Activated CD8-positive, alpha-beta T cell treated with anti-CD3 and anti-CD28 coated beads for 36 hours (primary cell): ENCODE results near the gene DCTN4. TPM values are rescaled to one million over a fixed set of nuclear protein-coding genes. Genes with fewer than 3 reads are reported as not detected.

ENCODE experiments used
- ATAC-seq: fragments of 200-7000 bp; cut with Tn5 transposase; one replicate; pipeline ENCODE4 v1.10.0; 2021; ENCODE audit warnings: mild to moderate bottlenecking, moderate library complexity
- CTCF ChIA-PET: fragments of 350-600 bp; sonication (Branson Sonifier 250); formaldehyde crosslinking; loops from one replicate; lab custom pipeline; 2021; ENCODE audit warnings: antibody characterized with exemption; lab: Charles Lee
- POLR2A ChIA-PET: fragments of 350-600 bp; sonication (Branson Sonifier 250); formaldehyde crosslinking; loops from one replicate; lab custom pipeline; 2021; ENCODE audit warnings: antibody characterized with exemption; lab: Charles Lee
- DNase-seq: peaks from one replicate; pipeline ENCODE4 v3.0.0-alpha.2; 2020
- H3K27ac Mint-ChIP-seq: one replicate; pipeline ENCODE4 v1.8.0; 2021; ENCODE audit warnings: mild to moderate bottlenecking, mixed read lengths
- H3K27me3 Mint-ChIP-seq: one replicate; pipeline ENCODE4 v1.8.0; 2021; ENCODE audit warnings: mixed read lengths
- H3K36me3 Mint-ChIP-seq: one replicate; pipeline ENCODE4 v1.8.0; 2021; ENCODE audit warnings: low read depth, mixed read lengths
- H3K4me1 Mint-ChIP-seq: one replicate; pipeline ENCODE4 v1.8.0; 2021; ENCODE audit warnings: low read depth, mixed read lengths
- H3K4me3 Mint-ChIP-seq: one replicate; pipeline ENCODE4 v1.8.0; 2021; ENCODE audit warnings: mild to moderate bottlenecking, moderate library complexity, mixed read lengths
- H3K9me3 Mint-ChIP-seq: one replicate; pipeline ENCODE4 v1.8.0; 2021; ENCODE audit warnings: mixed read lengths
- intact Hi-C: fragments of 100-400 bp; cut with micrococcal nuclease; formaldehyde crosslinking; loops from one replicate; pipeline ENCODE4 v1.10.0; 2022
- total RNA-seq, 2 experiments: library from RNA; stranded (reverse); gene quantifications; one replicate each; pipeline ENCODE4 v1.2.3, GENCODE V29; 2021
- TF ChIP-seq, protein P1 (sequence below): fragments of 200-600 bp; IDR thresholded peaks from one replicate; pipeline ENCODE4 v1.8.0; 2022; ENCODE audit warnings: antibody characterized with exemption, mild to moderate bottlenecking

The DCTN4 gene
- total RNA-seq = 10 to 100 TPM; 30.1 to 35.5 TPM

DNA sequence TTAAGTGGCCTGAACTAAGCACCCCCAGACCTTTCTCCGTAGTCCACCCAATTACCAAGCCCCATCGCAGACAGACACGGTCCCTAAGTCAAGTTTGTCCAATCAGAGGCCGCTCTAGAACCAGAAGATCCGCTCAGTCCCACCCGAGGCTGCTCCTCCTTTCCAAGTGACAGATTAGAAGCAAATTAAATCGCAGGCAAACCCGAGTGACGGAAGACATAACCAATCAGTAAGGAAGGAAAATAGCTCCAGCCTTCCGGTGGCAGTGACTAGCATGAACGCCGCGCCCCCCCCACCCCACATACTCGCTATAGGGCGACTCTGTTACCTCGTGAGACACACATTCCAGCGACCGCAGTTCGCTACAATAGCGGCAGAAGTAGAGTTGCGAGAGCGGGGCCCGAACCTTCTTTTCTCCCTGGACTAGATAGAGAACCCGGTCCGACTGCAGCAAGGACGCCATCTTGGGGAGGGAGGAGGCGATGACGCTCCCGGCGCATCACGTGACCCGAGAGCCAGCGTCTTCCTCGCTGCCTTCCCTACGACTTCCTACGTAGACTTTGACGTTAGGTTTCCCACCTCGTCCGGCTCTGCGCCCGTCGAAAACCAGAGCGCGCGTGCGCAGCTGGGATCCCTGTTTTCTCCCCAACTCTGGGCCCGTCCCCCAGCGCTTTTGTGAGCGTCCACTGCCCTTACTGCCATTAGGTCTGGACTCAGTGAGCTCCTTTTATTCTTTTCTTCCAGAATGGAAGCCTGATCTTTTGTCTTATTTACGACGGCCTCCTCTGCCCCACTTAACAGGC, at the start of gene DCTN4:
Gene DCTN4 (minus strand): TSS at position 487 of the 803 bp plus-strand sequence. CDS start 24 bp downstream, at position 463.
- H3K4me1 Mint-ChIP-seq = peaks cover 35% of the 10 kb centered on the region
- H3K27ac Mint-ChIP-seq = no peak within 1 kb of the TSS
- H3K27me3 Mint-ChIP-seq = peaks cover 3% of the 10 kb centered on the region
- H3K4me3 Mint-ChIP-seq = no peak within 1 kb of the TSS
- ATAC-seq (peak; percentile 96), DNase-seq (peak; percentile 96)
- CTCF ChIA-PET = interaction anchor here (0.7 to 5.1 kb wide), 7 partner anchors 20 to 103 kb away, joined by 3 to 29 read pairs (median 4); partner anchors contain the start of genes IRGM, RBM22 and SMIM3
- H3K9me3 Mint-ChIP-seq = no peaks in the 10 kb centered on the region
- intact Hi-C loops = loop anchor here (10.0 kb wide), 1 partner anchor 754 kb away; the partner anchor contains the start of genes HMGXB3 and TIGD6
- peaks cover 28% of the 10 kb centered on the region for H3K36me3 Mint-ChIP-seq
- POLR2A ChIA-PET = interaction anchor here (0.6 to 2.6 kb wide), 10 partner anchors 20 to 351 kb away, joined by 3 to 9 read pairs (median 3); partner anchors contain the start of genes IRGM, RBM22 and SMIM3
- TF ChIP-seq, protein P1, sequence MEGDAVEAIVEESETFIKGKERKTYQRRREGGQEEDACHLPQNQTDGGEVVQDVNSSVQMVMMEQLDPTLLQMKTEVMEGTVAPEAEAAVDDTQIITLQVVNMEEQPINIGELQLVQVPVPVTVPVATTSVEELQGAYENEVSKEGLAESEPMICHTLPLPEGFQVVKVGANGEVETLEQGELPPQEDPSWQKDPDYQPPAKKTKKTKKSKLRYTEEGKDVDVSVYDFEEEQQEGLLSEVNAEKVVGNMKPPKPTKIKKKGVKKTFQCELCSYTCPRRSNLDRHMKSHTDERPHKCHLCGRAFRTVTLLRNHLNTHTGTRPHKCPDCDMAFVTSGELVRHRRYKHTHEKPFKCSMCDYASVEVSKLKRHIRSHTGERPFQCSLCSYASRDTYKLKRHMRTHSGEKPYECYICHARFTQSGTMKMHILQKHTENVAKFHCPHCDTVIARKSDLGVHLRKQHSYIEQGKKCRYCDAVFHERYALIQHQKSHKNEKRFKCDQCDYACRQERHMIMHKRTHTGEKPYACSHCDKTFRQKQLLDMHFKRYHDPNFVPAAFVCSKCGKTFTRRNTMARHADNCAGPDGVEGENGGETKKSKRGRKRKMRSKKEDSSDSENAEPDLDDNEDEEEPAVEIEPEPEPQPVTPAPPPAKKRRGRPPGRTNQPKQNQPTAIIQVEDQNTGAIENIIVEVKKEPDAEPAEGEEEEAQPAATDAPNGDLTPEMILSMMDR = no peak

DNA sequence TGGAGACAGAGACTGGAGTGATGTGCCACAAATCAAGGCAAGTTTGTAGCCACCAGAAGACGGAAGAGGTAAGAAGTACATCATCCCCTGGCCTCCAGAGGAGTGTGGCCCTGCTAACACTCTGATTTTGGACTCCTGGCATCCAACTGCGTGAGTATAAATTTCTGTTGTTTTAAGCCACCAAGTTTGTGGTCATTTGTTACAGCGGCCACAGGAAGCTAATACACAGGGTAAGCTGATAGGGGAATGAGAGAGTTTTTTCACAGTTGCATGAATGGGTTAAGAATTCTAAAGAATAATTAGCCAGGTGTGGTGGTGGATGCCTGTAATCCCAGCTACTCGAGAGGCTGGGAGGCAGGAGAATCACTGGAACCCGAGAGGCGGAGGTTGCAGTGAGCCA, 45.6 kb upstream of the DCTN4 start:
- intact Hi-C loops = no loop called here
- no peak for DNase-seq
- H3K9me3 Mint-ChIP-seq = no peaks in the 10 kb centered on the region
- H3K4me1 Mint-ChIP-seq = peaks cover 5% of the 10 kb centered on the region
- no peak overlapping the region for H3K27ac Mint-ChIP-seq
- TF ChIP-seq, protein P1 = no peak
- no peak overlapping the region for H3K4me3 Mint-ChIP-seq
- ChIA-PET POLR2A (interaction anchor here (0.6 to 1.0 kb wide), 2 partner anchors 21 to 29 kb away, joined by 3 read pairs; no protein-coding TSS in a partner anchor), CTCF (interaction anchor here (0.7 to 3.2 kb wide), 3 partner anchors 14 to 360 kb away, joined by 3 to 31 read pairs (median 3); partner anchors contain the start of gene IRGM)
- no peaks in the 10 kb centered on the region for H3K36me3 Mint-ChIP-seq
- no peak for ATAC-seq
- peaks cover 2% of the 10 kb centered on the region for H3K27me3 Mint-ChIP-seq

DNA sequence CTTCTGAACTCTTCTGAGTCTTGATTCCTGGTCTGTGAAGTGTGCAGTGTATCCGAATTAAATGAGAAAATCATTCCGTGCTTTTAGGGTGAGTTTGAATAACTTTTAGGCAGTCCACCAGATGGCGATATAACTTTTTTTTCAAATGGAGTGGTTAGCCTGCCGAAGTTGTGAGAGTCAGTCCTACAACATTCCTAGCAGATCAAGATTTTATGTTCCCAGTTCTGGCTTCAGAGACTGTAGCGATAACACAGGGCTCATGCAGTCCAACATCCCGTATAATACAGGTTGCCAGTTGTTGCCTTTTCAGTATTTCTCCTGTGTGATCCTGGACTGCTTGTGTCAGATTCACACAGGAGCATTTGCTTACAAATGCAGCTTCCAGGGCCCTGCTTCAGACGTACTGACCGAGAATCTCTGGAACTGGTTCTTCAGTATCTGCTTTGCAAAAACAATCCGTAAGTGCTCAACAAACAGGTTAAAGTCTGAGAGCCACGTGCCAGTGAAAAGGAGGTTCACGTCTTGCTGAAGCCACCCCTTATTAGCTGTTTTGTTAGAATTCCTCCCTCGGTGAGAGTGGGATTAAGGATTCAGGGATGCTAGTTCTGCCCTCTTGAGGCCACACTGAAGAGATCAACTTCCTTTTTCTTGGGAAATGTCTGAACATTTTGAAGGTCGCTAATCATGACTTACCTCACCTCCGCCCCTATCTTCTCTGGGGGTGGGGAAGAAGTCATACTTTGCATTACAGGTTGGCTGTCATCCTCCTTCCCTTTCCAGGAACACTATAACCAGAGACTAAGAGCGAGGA, 42.5 kb upstream of the DCTN4 start:
- no peak for DNase-seq
- POLR2A ChIA-PET = interaction anchor here (0.9 to 1.1 kb wide), 3 partner anchors 18 to 46 kb away, joined by 3 to 5 read pairs (median 3); partner anchors contain the start of gene IRGM

DNA sequence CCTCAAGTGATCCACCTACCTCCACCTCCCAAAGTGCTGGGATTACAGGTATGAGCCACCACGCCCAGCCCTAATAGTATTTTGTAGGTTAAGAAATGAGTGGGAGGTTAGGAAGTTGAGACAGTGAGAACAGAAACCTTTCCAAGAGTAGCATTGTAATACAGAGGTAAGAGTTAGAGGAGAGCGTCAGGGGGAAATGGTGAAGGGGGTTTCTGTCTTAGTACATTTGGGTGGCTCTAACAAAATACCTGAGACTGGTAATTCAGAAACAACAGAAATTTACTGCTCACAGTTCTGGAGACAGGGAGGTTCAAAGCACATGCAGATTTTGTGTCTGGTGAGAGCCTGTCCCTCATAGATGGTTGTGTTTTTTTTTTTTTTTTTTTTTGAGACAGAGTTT, 38.6 kb upstream of the DCTN4 start:
- TF ChIP-seq, protein P1 = no peak
- no peak for DNase-seq
- Mint-ChIP-seq H3K9me3 (no peaks in the 10 kb centered on the region), H3K27ac (no peak overlapping the region), H3K36me3 (peaks cover 2% of the 10 kb centered on the region), H3K4me1 (peaks cover 15% of the 10 kb centered on the region), H3K27me3 (no peaks in the 10 kb centered on the region), H3K4me3 (no peak overlapping the region)
- ChIA-PET POLR2A (no interaction called here), CTCF (interaction anchor here (1.3 to 2.4 kb wide), 2 partner anchors 14 to 49 kb away, joined by 4 to 9 read pairs; partner anchors contain the start of gene IRGM)
- intact Hi-C loops = no loop called here
- peak; percentile 53 for ATAC-seq

More for the DNA sequence above, 42.5 kb upstream of the DCTN4 start:
- Mint-ChIP-seq H3K4me1 (peaks cover 15% of the 10 kb centered on the region), H3K4me3 (no peak overlapping the region), H3K36me3 (no peaks in the 10 kb centered on the region), H3K27me3 (peaks cover 2% of the 10 kb centered on the region), H3K9me3 (no peaks in the 10 kb centered on the region), H3K27ac (no peak overlapping the region)
- peak; percentile 64 for ATAC-seq
- TF ChIP-seq, protein P1 = peak; percentile 81
- intact Hi-C loops = loop anchor here (2.0 kb wide), 1 partner anchor 45 kb away; the partner anchor contains the start of gene IRGM
- CTCF ChIA-PET = interaction anchor here (0.6 to 3.4 kb wide), 31 partner anchors 9 to 364 kb away, joined by 3 to 63 read pairs (median 4); partner anchors contain the start of genes IRGM, RBM22 and SMIM3
